Sigmoid colon (tissue), 7 donors: ENCODE data around the gene MMD. TPM values are rescaled to one million over a fixed set of nuclear protein-coding genes. Genes with fewer than 3 reads are reported as not detected.
A peak's percentile ranks its signal among the peaks of the same experiment; 100 is the strongest.

ENCODE experiments used
- DNase-seq: peaks from one replicate; pipeline ENCODE4 v3.0.0-alpha.2; 2019
- H3K27ac ChIP-seq, 4 donors: fragments of 200-600 bp; sonication (generic); one replicate each; pipeline ENCODE4 v1.5.1; 2016 to 2019; ENCODE audit warnings: mild to moderate bottlenecking in 1 of 4
- H3K27me3 ChIP-seq, 3 donors: fragments of 200-600 bp; sonication (generic); one replicate each; pipeline ENCODE4 v1.5.1; 2019; ENCODE audit warnings: mild to moderate bottlenecking in 1 of 3
- H3K36me3 ChIP-seq, 4 donors: fragments of 200-600 bp; sonication (generic); one replicate each; pipeline ENCODE4 v1.5.1; 2016 to 2019
- H3K4me1 ChIP-seq, 4 donors: fragments of 200-600 bp; sonication (generic); one replicate each; pipeline ENCODE4 v1.5.1; 2017 to 2019
- H3K4me3 ChIP-seq, 4 donors: fragments of 200-600 bp; sonication (generic); one replicate each; pipeline ENCODE4 v1.5.1; 2017 to 2019; ENCODE audit warnings: mild to moderate bottlenecking in 2 of 4, moderate library complexity in 1 of 4
- H3K9me3 ChIP-seq, 4 donors: fragments of 200-600 bp in 3 of 4; sonication (generic) in 3 of 4; one replicate each; pipeline versions ENCODE4 v1.5.1 to v1.6.1; 2013 to 2019
- CTCF ChIP-seq, 4 experiments: fragments of 450-650 bp in 3 of 4; fragments of 200-600 bp in 1 of 4; IDR thresholded peaks; one replicate each; pipeline ENCODE4 v1.5.1; 2016 to 2019; ENCODE audit warnings: antibody characterized with exemption in 4 of 4, mild to moderate bottlenecking in 3 of 4, moderate library complexity in 2 of 4
- EP300 ChIP-seq, 4 donors: sonication (generic); formaldehyde crosslinking; IDR thresholded peaks; one replicate each; pipeline ENCODE4 v1.6.1; 2017; ENCODE audit warnings: antibody characterized with exemption in 4 of 4
- POLR2A ChIP-seq, 2 donors: fragments of 450-650 bp; IDR thresholded peaks; one replicate each; pipeline ENCODE4 v1.6.1; 2016; ENCODE audit warnings: antibody characterized with exemption in 2 of 2, mild to moderate bottlenecking in 2 of 2, moderate library complexity in 2 of 2
- POLR2AphosphoS5 ChIP-seq, 4 donors: sonication (generic); formaldehyde crosslinking; IDR thresholded peaks; one replicate each; pipeline ENCODE4 v1.6.1; 2017; ENCODE audit warnings: antibody characterized with exemption in 4 of 4
- WGBS, 2 donors: extraction: QIAGEN DNeasy Blood & Tissue Kit; methylation state at CpG; one replicate each; pipeline ENCODE4 v1.1.7; 2013; 5-methylcytosine and 5-hydroxymethylcytosine counted together
- intact Hi-C: fragments of 100-400 bp; cut with DNase I; formaldehyde crosslinking; loops from one replicate; pipeline ENCODE4 v1.15.1; 2023
- polyA plus RNA-seq, 3 donors: library from polyadenylated mRNA; stranded (reverse); fragments of 200-250 nt; gene quantifications; one replicate each; pipeline ENCODE4 v1.2.3, GENCODE V29; 2013
- total RNA-seq, 4 donors: library from RNA; depleted of rRNA; stranded (reverse); fragments of >200 nt; gene quantifications; one replicate each; pipeline ENCODE4 v1.1.0, GENCODE V29; 2016
- donor health status: healthy with polysubstance abuse.
- donor health status: Bipolar disorder and iron deficiency.
- donor health status: healthy.

The MMD gene
- total and polyA plus RNA-seq, 7 donors: 12.0 to 51.3 (median 26.9) TPM

- Histone ChIP-seq H3K4me1 (no peaks in the 10 kb centered on the region), H3K9me3 (no peaks in the 10 kb centered on the region), H3K27ac (no peak overlapping the region), H3K36me3 (no peaks in the 10 kb centered on the region), H3K27me3 (no peaks in the 10 kb centered on the region), H3K4me3 (no peak overlapping the region)
- 83 to 90% methylated on average over 1 of the region's 1 CpG for WGBS, 2 donors
- intact Hi-C loops: no loop called here
- no peak for DNase-seq
- TF ChIP-seq POLR2AphosphoS5 (IDR thresholded peaks at IDR 0.05) (no peak), EP300 (IDR thresholded peaks at IDR 0.05) (no peak), POLR2A (IDR thresholded peaks at IDR 0.05) (no peak), CTCF (IDR thresholded peaks at IDR 0.05) (no peak)
Measured at GRCh38 chr17:55462234-55462633, 40.6 kb upstream of the MMD start.

- Histone ChIP-seq H3K4me1 (peaks cover 0 to 17% (median 17%) of the 10 kb centered on the region in 4 donors), H3K9me3 (no peaks in the 10 kb centered on the region), H3K27me3 (no peaks in the 10 kb centered on the region), H3K36me3 (no peaks in the 10 kb centered on the region), H3K4me3 (no peak overlapping the region), H3K27ac (no peak overlapping the region)
- WGBS, 2 donors: 85 to 87% methylated on average over 7 of the region's 7 CpGs
- intact Hi-C loops: no loop called here
- DNase-seq: no peak
- TF ChIP-seq EP300 (IDR thresholded peaks at IDR 0.05): no peak
- TF ChIP-seq POLR2A (IDR thresholded peaks at IDR 0.05): no peak
- TF ChIP-seq POLR2AphosphoS5 (IDR thresholded peaks at IDR 0.05): no peak
- no peak for TF ChIP-seq CTCF (IDR thresholded peaks at IDR 0.05)
Measured at GRCh38 chr17:55458978-55459377, 37.3 kb upstream of the MMD start.

- H3K9me3 ChIP-seq: no peaks in the 10 kb centered on the region
- no peak for TF ChIP-seq EP300 (IDR thresholded peaks at IDR 0.05)
- no peak for TF ChIP-seq POLR2AphosphoS5 (IDR thresholded peaks at IDR 0.05)
- H3K36me3 ChIP-seq: no peaks in the 10 kb centered on the region
- H3K4me1 ChIP-seq: peaks cover 0 to 23% (median 22%) of the 10 kb centered on the region in 4 donors
- H3K27me3 ChIP-seq: no peaks in the 10 kb centered on the region
- WGBS, 2 donors: 80% methylated on average over 22 of the region's 22 CpGs
- no peak for DNase-seq
- intact Hi-C loops: no loop called here
- H3K27ac ChIP-seq: no peak overlapping the region
- no peak overlapping the region for H3K4me3 ChIP-seq
Measured at GRCh38 chr17:55458287-55458900, 36.8 kb upstream of the MMD start.

GRCh38 chr17:55456307-55457240, 34.9 kb upstream of the MMD start:
- H3K27me3 ChIP-seq: no peaks in the 10 kb centered on the region
- intact Hi-C loops: no loop called here
- no peaks in the 10 kb centered on the region for H3K36me3 ChIP-seq
- H3K27ac ChIP-seq: no peak overlapping the region
- H3K9me3 ChIP-seq: no peaks in the 10 kb centered on the region
- peaks cover 0 to 41% (median 40%) of the 10 kb centered on the region in 4 donors for H3K4me1 ChIP-seq
- TF ChIP-seq POLR2AphosphoS5 (IDR thresholded peaks at IDR 0.05): no peak
- no peak for TF ChIP-seq CTCF (IDR thresholded peaks at IDR 0.05)
- TF ChIP-seq EP300 (IDR thresholded peaks at IDR 0.05): no peak
- no peak for TF ChIP-seq POLR2A (IDR thresholded peaks at IDR 0.05)
- DNase-seq: no peak
- 91 to 96% methylated on average over 6 of the region's 6 CpGs for WGBS, 2 donors
- H3K4me3 ChIP-seq: no peak overlapping the region

- no peak overlapping the region for H3K4me3 ChIP-seq
- TF ChIP-seq POLR2AphosphoS5 (IDR thresholded peaks at IDR 0.05) (peak; percentile 40 to 59 (median 55)), EP300 (IDR thresholded peaks at IDR 0.05) (peak in 1 of 4 donors; percentile 52), CTCF (IDR thresholded peaks at IDR 0.05) (no peak)
- H3K4me1 ChIP-seq: peaks cover 0 to 57% (median 56%) of the 10 kb centered on the region in 4 donors
- no peaks in the 10 kb centered on the region for H3K9me3 ChIP-seq
- intact Hi-C loops: loop anchor here (5.0 kb wide), 2 partner anchors 42 to 103 kb away; no protein-coding TSS in a partner anchor
- 42 to 67% methylated on average over 4 of the region's 4 CpGs for WGBS, 2 donors
- no peak for DNase-seq
- H3K27ac ChIP-seq: peak overlapping the region in 3 of 4 donors; percentile 67 to 83 (median 82)
- no peaks in the 10 kb centered on the region for H3K36me3 ChIP-seq
- H3K27me3 ChIP-seq: no peaks in the 10 kb centered on the region
Measured at GRCh38 chr17:55454906-55455474, 33.4 kb upstream of the MMD start.
